Body of pancreas (tissue), 4 donors: ENCODE data around the gene SEMA3G. TPM values are rescaled to one million over a fixed set of nuclear protein-coding genes. Genes with fewer than 3 reads are reported as not detected.

ENCODE experiments used
- ATAC-seq: fragments of 150-250 bp; one replicate; pipeline ENCODE4 v1.9.1; 2016
- DNase-seq, 4 donors: peaks; one replicate each; pipeline ENCODE4 v3.0.0-alpha.2; 2019
- H3K27ac ChIP-seq, 4 donors: fragments of 200-600 bp; sonication (generic); 1 replicate in 3 of 4; 2 replicates in 1 of 4; pipeline versions ENCODE4 v1.5.1 to v1.6.1; 2016 to 2019; ENCODE audit warnings: mild to moderate bottlenecking in 1 of 4, mixed read lengths in 1 of 4, moderate library complexity in 1 of 4
- H3K27me3 ChIP-seq, 2 donors: fragments of 200-600 bp; sonication (generic); one replicate each; pipeline ENCODE4 v1.6.0; 2016; ENCODE audit warnings: mild to moderate bottlenecking in 1 of 2
- H3K36me3 ChIP-seq, 2 donors: fragments of 200-600 bp; sonication (generic); replicated peaks in 1 of 2; 2 replicates each; pipeline ENCODE4 v1.5.1; 2016; ENCODE audit warnings: low read depth in 2 of 2; ENCODE audit not compliant: insufficient read depth in 1 of 2
- H3K4me1 ChIP-seq: fragments of 200-600 bp; sonication (generic); one replicate; pipeline ENCODE4 v1.6.0; 2016
- H3K4me3 ChIP-seq, 2 donors: fragments of 200-600 bp; sonication (generic); 1 replicate in 1 of 2; 2 replicates in 1 of 2; pipeline ENCODE4 v1.5.1; 2016 to 2019
- H3K9me3 ChIP-seq, 3 donors: fragments of 200-600 bp; sonication (generic); 1 replicate in 2 of 3; 2 replicates in 1 of 3; pipeline ENCODE4 v1.5.1; 2016
- POLR2A ChIP-seq, 3 donors: fragments of 450-650 bp; IDR thresholded peaks; one replicate each; pipeline ENCODE4 v1.6.1; 2016; ENCODE audit warnings: antibody characterized with exemption in 3 of 3, mild to moderate bottlenecking in 2 of 3
- WGBS, 2 donors: methylation state at CpG; one replicate each; pipeline ENCODE4 v1.1.5; 2017; 5-methylcytosine and 5-hydroxymethylcytosine counted together
- intact Hi-C: fragments of 100-400 bp; cut with DNase I; formaldehyde crosslinking; loops from one replicate; pipeline ENCODE4 v1.15.1; 2023
- total RNA-seq, 2 donors: library from RNA; depleted of rRNA; stranded (reverse); fragments of >200 nt; gene quantifications; one replicate each; pipeline ENCODE4 v1.1.0, GENCODE V29; 2016
- TF ChIP-seq, protein P1 (sequence below), 7 experiments: fragments of 450-650 bp in 4 of 7; fragments of 200-600 bp in 3 of 7; sonication (generic) in 3 of 7; IDR thresholded peaks; one replicate each; pipeline ENCODE4 v1.5.1; 2016 to 2019; ENCODE audit warnings: antibody characterized with exemption in 7 of 7

The SEMA3G gene
- total RNA-seq, 2 donors from 2014 or later = 3.9 to 13.2 TPM

DNA sequence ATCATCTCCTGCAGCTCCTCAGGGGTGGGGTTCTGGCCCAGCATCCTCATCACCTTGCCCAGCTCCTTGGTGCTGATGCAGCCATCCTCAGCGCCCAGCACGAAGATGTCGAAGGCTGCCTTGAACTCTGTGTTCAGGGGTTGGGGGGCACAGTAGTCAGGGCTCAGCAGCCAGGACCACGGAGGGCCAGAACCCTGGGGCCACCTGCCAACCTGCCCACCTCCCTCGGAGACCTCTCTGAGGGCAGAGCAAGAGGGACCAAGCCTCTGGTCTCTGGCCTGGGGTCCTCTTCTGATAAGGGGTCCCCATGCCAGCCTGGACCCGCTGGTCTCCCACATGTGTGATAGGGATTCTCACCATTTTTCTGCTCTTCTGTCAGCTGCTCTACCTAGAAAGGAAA is 7.2 kb upstream of the SEMA3G start:
- Histone ChIP-seq H3K27ac (no peak overlapping the region), H3K4me1 (peaks cover 49% of the 10 kb centered on the region), H3K9me3 (no peaks in the 10 kb centered on the region), H3K4me3 (no peak overlapping the region), H3K36me3 (no peaks in the 10 kb centered on the region), H3K27me3 (no peaks in the 10 kb centered on the region)
- ATAC-seq = no peak
- intact Hi-C loops = loop anchor here (10.0 kb wide), 1 partner anchor 83 kb away; the partner anchor contains the start of genes NT5DC2 and UQCC5
- WGBS, 2 donors = 83 to 96% methylated on average over 5 of the region's 6 CpGs
- no peak for DNase-seq
- no peak for TF ChIP-seq POLR2A (IDR thresholded peaks at IDR 0.05)
- TF ChIP-seq, protein P1, sequence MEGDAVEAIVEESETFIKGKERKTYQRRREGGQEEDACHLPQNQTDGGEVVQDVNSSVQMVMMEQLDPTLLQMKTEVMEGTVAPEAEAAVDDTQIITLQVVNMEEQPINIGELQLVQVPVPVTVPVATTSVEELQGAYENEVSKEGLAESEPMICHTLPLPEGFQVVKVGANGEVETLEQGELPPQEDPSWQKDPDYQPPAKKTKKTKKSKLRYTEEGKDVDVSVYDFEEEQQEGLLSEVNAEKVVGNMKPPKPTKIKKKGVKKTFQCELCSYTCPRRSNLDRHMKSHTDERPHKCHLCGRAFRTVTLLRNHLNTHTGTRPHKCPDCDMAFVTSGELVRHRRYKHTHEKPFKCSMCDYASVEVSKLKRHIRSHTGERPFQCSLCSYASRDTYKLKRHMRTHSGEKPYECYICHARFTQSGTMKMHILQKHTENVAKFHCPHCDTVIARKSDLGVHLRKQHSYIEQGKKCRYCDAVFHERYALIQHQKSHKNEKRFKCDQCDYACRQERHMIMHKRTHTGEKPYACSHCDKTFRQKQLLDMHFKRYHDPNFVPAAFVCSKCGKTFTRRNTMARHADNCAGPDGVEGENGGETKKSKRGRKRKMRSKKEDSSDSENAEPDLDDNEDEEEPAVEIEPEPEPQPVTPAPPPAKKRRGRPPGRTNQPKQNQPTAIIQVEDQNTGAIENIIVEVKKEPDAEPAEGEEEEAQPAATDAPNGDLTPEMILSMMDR (IDR thresholded peaks at IDR 0.05) = no peak

DNA sequence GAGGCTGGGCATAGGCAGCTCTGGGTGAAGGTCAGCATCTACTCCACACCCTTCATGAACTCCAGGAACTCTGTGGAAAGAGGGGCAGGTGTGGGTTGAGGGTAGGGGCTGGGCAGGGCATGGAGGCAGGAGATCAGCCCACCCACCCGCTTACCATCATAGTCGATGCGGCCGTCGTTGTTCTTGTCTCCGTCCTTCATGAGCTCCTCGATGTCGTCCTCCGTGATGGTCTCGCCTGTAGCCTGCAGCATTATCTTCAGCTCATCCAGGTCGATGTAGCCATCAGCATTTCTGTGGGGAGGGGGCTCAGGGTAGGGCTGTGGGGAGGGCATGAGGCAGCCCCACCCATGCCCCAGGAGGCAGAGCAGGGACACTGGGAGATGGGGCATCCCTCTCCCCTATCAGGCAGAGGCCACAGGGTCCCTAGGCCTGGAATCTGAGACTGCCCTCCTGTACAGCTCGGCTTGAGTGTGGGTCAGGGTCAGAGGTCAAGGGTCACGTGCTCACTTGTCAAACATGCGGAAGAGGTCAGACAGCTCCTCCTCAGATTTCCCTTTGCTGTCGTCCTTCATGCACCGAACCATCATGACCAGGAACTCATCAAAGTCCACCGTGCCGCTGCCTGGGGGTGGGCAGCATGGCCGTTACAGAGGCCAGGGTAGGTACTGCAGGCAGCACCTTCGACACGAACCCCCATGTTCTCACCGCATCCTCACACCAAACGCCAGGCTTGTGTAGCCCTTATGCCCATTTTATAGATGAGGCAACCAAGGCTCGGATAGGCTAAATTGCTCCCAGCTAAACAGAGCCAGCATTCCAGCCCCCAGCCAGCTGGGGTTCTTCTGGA is 6.6 kb upstream of the SEMA3G start:
- H3K27ac ChIP-seq = no peak overlapping the region
- TF ChIP-seq POLR2A (IDR thresholded peaks at IDR 0.05) = no peak
- DNase-seq = no peak
- ATAC-seq = no peak
- H3K4me1 ChIP-seq = peaks cover 46% of the 10 kb centered on the region
- WGBS, 2 donors = 83 to 91% methylated on average over 16 to 24 of the region's 24 CpGs
- no peaks in the 10 kb centered on the region for H3K36me3 ChIP-seq
- intact Hi-C loops = loop anchor here (10.0 kb wide), 1 partner anchor 83 kb away; the partner anchor contains the start of genes NT5DC2 and UQCC5
- H3K9me3 ChIP-seq = no peaks in the 10 kb centered on the region
- no peaks in the 10 kb centered on the region for H3K27me3 ChIP-seq
- H3K4me3 ChIP-seq = no peak overlapping the region

DNA sequence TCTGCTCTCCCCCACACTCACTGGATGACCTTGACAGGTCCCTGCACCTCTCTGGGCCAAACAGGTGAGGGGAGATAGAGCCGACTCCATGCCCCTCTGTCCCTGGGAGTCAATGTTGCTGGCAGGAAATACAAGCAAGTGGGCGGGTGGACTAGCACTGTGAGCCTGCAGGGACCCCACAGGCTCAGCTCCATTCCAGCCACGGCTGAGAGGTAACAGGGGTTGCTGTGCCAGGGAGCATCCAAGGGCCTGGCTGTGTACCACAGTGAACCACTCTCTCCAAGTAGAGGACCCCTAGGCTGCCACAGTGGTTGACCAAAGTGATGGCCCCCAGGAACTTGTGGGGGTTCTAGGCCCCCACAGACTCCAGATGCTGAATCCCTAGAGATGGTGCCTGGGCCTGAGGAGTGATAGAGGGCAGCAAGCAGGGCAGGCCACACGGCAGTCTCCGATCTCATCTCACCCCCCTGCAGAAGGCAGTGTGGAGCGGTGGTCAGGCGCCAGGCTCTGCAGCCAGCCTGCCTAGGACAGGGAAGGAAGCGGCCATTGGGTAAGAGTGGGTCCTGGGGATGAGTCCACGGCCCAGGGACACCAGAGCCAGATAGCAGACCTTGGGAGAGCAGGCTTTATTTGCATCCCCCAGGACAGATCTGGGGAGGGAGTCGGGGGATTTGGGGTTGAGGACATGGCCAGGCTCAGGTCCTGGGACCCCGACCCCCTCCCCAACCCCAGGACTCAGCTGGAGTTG is 5.8 kb upstream of the SEMA3G start:
- TF ChIP-seq POLR2A (IDR thresholded peaks at IDR 0.05) = no peak
- TF ChIP-seq, protein P1 (IDR thresholded peaks at IDR 0.05) = no peak
- H3K4me1 ChIP-seq = peaks cover 41% of the 10 kb centered on the region
- ATAC-seq (no peak), DNase-seq (no peak)
- intact Hi-C loops = loop anchor here (10.0 kb wide), 1 partner anchor 84 kb away; the partner anchor contains the start of genes NT5DC2 and UQCC5
- 38 to 67% methylated on average over 3 to 11 of the region's 11 CpGs for WGBS, 2 donors
- no peaks in the 10 kb centered on the region for H3K27me3 ChIP-seq
- no peaks in the 10 kb centered on the region for H3K9me3 ChIP-seq
- H3K36me3 ChIP-seq = no peaks in the 10 kb centered on the region
- no peak overlapping the region for H3K4me3 ChIP-seq
- H3K27ac ChIP-seq = peak overlapping the region in 3 of 4 donors; percentile 37 to 51 (median 43)

DNA sequence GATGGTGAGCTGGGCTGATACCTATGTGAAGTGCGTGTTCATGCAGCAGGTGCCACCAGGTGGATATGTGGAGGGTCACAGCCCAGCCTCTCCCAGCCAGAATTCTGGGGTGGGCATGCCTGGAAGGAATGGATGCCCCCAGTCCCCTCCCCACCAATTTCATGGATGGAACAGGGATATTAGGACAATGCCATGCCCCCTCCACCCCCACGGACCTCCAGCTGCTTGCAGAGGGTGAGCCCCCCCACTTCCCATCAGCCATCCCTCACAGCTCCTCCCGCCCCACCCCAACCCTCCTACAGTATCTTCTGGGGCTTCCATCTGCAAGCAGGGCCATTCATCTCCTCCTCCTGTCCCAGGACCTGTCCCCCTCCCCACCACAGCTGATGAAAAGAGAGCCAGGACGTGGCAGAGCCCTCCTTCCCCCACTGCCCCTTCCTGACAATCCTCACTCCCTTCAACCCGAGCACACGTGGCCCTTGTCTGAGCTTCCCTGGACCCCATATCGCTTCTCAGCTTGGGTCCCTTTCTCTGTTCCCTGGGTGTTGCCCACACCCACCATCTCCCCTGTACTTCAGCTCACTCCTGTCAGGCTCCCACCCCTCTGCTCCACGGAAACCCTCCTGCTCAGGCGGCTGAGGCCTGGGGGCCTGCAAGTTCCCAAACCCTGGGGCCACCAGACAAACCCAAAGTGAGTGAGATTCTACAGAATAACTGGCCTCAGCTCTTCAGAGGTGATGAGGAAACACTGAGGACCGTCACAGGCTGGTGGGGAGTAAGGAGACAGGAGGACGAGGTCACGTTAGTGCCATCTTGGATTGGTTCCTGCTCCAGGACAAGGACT is 2.8 kb upstream of the SEMA3G start:
- TF ChIP-seq, protein P1 (IDR thresholded peaks at IDR 0.05) = no peak
- TF ChIP-seq POLR2A (IDR thresholded peaks at IDR 0.05) = no peak
- intact Hi-C loops = no loop called here

More for the DNA sequence above, 2.8 kb upstream of the SEMA3G start:
- no peak for DNase-seq
- Histone ChIP-seq H3K4me3 (no peak overlapping the region), H3K9me3 (no peaks in the 10 kb centered on the region), H3K27ac (no peak overlapping the region), H3K27me3 (no peaks in the 10 kb centered on the region), H3K4me1 (peaks cover 30% of the 10 kb centered on the region), H3K36me3 (no peaks in the 10 kb centered on the region)
- ATAC-seq = no peak
- 62 to 65% methylated on average over 12 of the region's 12 CpGs for WGBS, 2 donors
